HG03097 (cell line): Measurements from ENCODE around the gene FOXP1.
A peak's percentile ranks its signal among the peaks of the same experiment; 100 is the strongest.
"Not testable (repeated sequence)": the region's sequence is repeated elsewhere in the genome, so short reads cannot be mapped to it uniquely, and the experiment has no call there.

Source experiments
- ATAC-seq: cut with Tn5 transposase; IDR thresholded peaks from one replicate; pipeline ENCODE4 v1.9.1; 2021; ENCODE audit not compliant: unreplicated experiment, low FRiP score

The FOXP1 gene

GRCh38 chr3:71536376-71536965 is 47.1 kb downstream of the FOXP1 start:
- no peak for ATAC-seq

- ATAC-seq = no peak
Observed at GRCh38 chr3:71533588-71533987, 49.9 kb downstream of the FOXP1 start.

DNA sequence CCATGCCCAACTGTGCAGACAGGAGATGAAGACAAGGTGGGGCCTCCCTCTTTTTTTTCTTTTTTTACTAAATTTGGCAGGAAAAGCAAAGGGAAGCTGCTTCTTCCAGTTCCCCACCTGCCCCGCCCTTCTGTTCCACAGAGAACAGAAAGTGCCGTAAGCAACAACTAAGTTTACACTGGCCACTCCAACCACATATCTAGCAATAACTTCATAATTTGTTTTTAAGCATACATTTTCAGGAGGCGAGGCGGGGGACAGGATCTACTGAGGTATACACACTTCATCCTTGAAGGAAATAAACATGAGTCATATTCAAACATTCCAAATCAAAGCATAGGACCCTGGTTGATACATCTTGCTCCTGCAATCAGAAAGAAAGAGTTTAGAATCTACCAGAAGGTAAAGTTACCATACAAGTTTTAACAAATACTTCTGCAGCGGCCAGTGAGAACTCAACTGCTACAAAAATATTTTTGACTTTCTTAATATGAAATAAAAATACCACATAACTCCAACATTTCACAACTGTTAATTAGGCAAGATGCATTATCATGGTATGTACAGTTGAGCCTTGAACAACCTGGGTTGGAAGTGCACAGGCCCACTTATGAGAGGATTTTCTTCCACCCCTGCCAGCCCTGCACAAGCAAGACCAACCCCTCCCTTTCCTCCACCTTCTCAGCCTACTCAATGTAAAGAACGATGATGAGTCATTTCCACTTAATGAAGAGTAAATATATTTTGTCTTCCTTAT is 50.7 kb downstream of the FOXP1 start:
- ATAC-seq = no peak

DNA sequence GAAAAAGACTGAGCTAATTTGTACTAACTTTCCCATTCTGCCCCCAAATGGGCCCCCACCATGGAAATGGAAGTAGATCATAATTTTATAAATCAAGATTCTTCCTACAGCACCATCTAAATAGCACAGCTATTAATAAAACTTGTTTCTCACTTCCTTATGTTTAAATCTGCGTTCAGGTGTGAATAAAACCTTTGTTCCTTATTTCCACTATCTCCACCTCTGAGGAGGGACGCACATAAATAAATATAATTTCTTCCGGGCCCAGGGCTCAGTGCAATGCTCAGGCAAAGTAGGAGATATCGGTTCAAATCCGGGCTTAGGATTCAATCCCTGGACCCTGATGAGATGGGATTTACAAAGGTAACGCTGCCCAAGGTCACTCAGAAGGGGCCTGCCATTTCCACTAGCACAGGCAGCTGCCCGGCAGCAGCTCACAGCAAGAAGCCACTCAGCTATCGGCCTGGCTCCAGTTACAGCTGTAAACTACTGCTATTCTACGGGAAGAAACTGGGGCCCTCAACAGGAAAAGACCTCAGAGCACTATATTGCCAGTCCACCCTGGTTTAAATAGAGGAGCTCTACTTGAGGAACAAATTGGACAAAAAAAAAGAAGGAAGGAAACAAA is 52.5 kb downstream of the FOXP1 start:
- ATAC-seq = no peak

DNA sequence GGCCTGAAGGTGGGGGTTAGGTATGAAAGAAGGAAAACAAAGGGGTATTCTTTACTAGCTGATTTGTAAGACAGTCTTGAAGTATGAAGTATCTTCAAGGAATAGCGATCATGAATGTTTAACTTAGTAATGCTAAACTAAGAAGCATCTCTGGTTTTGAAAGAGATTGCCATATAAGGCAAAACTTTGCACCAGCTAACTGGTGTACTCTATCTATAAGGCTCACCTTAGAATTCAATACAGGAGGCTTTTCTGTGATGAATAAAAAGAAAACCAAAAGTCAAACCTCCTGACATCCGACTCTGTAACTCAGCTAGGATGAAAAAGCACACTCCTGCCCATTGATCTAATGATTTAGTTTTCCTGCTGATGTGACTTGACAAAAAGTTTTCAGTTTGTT is 54.7 kb downstream of the FOXP1 start:
- peak; percentile 85 for ATAC-seq

GRCh38 chr3:71526448-71526847 is 57.1 kb downstream of the FOXP1 start:
- ATAC-seq = not testable (repeated sequence)

DNA sequence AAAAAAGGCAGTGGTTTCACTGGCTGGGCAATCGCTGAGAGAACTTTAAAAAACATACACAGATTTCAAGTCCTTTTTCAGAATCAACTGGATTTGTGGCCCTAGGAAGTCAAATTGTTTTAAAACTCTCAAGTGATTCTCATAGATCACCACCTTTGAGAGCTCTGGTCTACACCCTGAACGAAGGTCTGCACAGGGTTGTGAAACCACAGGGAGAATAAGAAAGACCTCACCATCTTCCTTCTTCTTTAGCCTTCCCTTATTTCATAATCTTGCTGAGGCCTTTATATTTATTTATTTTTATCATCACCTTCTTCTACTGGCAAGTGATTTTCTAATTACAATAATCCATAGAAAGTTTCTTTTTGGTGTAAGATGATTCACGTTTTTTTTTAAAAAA is 58.1 kb downstream of the FOXP1 start:
- no peak for ATAC-seq

GRCh38 chr3:71524672-71525071 is 58.9 kb downstream of the FOXP1 start:
- ATAC-seq = no peak

- no peak for ATAC-seq
Observed at GRCh38 chr3:71523628-71524027, 59.9 kb downstream of the FOXP1 start.

GRCh38 chr3:71521940-71522876 is 61.3 kb downstream of the FOXP1 start:
- no peak for ATAC-seq

- ATAC-seq = no peak
Observed at GRCh38 chr3:71521021-71521352, 62.5 kb downstream of the FOXP1 start.

- ATAC-seq = no peak
Observed at GRCh38 chr3:71520161-71521020, 63.1 kb downstream of the FOXP1 start.

GRCh38 chr3:71518089-71518488 is 65.4 kb downstream of the FOXP1 start:
- no peak for ATAC-seq

GRCh38 chr3:71517271-71517791 is 66.2 kb downstream of the FOXP1 start:
- ATAC-seq = no peak

DNA sequence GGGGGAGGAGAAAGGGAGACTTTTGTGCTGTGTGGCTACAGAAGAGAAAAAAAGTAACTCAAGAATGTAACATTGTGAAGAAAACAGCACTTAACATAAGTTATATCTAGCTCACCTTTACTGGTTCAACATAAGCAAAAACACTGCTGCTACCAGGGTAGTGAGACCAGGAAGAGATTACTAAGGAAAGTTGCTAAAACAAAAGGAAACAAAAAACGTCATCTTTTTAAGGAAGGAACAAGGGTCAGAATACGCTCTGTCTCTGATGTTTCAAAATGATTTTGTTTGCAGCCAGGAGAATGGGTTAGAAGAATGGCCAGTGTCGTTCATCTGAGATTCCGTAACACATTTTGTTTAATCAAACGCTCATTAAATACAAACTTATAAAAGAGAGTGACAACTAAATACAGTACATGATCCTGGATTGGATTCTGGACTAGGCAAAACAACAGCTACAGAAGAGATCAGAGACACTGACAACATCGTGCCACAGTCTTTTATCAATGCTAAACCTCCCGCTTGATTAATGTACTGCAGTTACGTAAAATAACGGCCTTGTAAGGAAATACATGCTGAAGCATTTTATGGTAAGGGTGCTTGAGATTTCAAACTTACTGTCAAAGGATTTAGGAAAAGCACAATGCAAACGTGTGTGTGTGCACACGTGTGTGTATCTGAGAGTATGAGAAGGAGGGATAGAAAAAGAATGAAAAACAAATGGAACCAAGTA is 67.7 kb downstream of the FOXP1 start:
- ATAC-seq = no peak

DNA sequence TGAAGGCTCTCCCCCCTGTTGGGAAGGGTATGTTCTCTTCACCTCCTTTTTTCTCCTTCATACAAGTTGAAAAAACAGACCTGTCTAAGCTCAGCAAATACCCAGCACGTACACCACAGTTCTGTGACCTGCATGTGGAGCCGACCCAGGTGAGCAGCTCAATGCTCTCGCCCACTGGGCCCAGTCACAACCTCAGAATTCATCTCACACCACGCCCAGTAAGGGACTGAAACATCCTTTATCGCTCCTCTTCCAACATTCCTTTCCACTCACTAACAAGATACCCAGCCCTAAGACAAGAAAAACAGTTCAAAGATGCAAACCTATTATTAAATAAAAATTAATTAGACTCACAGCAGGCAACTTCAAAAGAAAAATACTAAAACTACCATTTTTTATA is 68.9 kb downstream of the FOXP1 start:
- no peak for ATAC-seq

DNA sequence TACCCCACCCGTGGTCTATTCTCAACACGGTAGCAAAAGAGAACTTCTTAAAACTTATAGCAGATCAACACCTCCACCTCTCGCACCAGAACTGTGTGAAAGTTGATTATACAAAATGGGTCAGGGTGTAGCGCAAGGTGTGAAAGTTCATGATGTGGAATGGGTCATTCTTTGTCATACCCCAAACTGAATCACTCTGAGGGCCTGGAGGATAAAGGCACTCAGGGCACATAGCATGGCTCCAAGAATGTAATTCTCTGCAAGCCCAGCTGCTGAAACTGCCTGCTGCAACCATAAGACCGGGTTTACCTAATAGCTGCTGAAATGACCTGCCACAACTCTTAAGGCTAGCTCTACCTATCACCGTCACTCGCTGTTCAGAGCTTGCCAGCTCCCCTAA is 70.0 kb downstream of the FOXP1 start:
- ATAC-seq = no peak

DNA sequence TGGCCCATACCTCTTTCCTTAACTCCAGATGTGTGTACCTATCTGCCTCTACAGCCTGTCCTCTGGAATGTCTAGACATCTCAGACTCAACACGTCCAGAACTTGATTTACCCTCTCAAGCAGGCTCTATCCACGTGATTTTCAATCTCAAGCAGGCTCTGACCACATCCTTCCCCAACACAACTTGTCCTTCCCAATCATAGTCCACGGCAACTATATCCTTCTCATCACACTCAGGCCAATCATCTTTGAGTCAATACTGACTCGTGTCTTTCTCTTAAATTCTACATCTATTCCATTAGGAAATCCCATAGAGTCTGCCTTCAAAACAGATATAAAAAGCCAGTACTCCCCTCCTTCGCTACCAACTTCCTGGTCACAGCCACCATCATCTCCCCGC is 70.4 kb downstream of the FOXP1 start:
- ATAC-seq = no peak

DNA sequence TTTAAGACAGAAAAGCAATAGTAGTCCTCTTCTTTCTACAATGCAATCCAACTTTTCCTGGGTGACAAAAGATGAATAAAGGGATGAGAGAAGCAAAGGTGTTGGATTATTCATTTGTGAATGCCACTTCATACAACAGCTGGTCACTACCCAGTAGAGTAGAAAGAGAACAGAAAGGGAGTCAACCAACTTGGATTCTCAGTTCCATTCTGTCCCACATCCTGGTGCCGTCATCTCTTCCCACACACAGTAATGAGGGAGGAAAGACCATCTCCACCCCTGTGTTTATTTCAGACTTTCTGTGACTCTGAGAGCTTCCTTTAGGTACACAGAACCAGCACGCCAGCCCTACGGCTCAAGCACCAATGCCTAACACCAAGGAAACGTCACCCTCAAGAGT is 71.0 kb downstream of the FOXP1 start:
- ATAC-seq = no peak
